ENCODE data around the gene ADA.
"Not testable (repeated sequence)": the region's sequence is repeated elsewhere in the genome, so short reads cannot be mapped to it uniquely, and the experiment has no call there.

ADA gene

GRCh38 chr20:44651684-44652423 lies at the start of gene ADA:
ADA (minus strand) TSS chr20:44651699; CDS start chr20:44651607, 92 bp downstream.
- no peak for DNase-seq (ENCODE audit: low read depth)

GRCh38 chr20:44700306-44700705 lies 48.8 kb upstream of the ADA start:
- no peak for DNase-seq (ENCODE audit: low read depth)

- no peak for DNase-seq (ENCODE audit: low read depth)
Measured at GRCh38 chr20:44698351-44698750, 46.9 kb upstream of the ADA start.

- not testable (repeated sequence) for DNase-seq (ENCODE audit: low read depth)
Measured at GRCh38 chr20:44697041-44697440, 45.5 kb upstream of the ADA start.

- DNase-seq (ENCODE audit: low read depth), result no peak
Measured at GRCh38 chr20:44696315-44696714, 44.8 kb upstream of the ADA start.

DNA sequence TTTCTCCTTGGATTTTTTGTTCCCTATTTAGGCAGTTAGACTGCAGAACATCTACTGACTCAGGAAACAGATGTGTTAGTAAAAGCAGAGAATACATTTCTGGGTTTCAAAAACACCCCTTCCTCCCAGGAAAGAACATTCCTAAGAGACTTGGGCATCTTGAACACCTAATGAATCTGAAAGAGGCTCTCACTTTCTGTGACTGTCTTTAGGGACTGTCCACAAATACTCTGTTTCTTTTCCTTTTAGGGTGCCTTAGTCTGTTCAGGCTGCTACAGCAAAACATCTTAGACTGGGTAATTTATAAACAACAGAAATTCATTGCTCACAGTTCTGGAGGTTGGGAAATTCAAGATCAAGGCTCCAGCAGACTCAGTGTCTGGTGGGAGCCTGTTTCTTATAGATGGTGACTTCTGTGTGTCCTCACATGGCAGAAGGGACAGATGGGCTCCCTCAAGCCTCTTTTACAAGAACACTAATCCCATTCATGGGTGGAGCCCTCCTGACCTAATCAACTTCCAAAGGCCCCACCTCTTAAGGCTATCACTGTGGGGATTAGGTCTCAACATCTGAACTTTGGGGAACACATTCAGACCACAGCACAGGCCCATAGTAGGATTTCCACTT lies 44.3 kb upstream of the ADA start:
- no peak for DNase-seq (ENCODE audit: low read depth)

- DNase-seq (ENCODE audit: low read depth), result no peak
Measured at GRCh38 chr20:44695295-44695673, 43.8 kb upstream of the ADA start.

DNA sequence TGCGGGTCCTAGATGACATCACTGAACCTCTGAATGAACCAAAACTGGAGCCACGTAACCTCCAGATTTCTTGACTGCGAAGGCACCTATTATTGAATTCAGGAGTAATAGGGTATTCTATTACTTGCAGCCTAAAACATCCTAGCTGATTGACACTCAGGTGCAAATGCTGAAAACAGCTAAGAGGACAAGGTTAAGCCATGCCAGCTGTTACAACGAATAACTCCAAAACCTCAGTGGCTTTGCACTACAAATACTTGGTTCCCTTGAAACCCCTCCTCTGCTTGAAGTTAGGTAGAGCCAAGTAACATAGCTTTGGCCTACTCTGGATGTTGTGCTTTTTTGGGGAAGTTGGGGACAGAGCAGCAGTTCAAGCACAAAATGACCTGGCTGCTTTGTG lies 42.7 kb upstream of the ADA start:
- DNase-seq (ENCODE audit: low read depth), result no peak

GRCh38 chr20:44693627-44694026 lies 42.1 kb upstream of the ADA start:
- no peak for DNase-seq (ENCODE audit: low read depth)

DNA sequence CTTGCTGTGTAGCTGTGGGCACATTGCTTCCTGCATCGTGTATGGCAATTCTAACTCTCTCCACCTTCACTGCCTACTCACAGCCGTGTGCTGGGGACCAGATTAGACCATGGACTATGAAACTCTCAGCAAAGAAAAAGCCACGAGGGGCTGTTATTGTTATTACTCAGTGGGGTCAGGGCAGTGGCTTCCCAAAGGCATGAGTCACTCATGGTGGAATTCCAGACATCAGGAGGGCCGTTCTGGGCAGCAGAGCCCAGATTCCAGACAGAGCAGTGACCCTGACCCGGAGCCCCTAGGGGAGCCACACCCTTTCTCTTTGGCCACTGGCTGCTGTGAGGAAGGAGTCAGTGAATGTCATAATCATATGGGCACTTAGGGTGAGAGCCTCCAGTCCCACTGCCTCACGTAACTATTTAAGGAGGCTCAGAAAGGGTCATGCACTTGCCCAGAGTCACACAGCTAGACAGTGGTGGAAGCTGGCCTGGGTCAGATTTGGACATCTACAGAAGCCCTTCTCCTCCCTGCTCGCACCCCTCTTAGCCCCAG lies 41.5 kb upstream of the ADA start:
- DNase-seq (ENCODE audit: low read depth), result no peak

- no peak for DNase-seq (ENCODE audit: low read depth)
Measured at GRCh38 chr20:44691424-44692423, 40.2 kb upstream of the ADA start.

GRCh38 chr20:44690781-44691423 lies 39.4 kb upstream of the ADA start:
- no peak for DNase-seq (ENCODE audit: low read depth)

GRCh38 chr20:44689809-44690208 lies 38.3 kb upstream of the ADA start:
- no peak for DNase-seq (ENCODE audit: low read depth)

- no peak for DNase-seq (ENCODE audit: low read depth)
Measured at GRCh38 chr20:44688053-44688625, 36.6 kb upstream of the ADA start.

DNA sequence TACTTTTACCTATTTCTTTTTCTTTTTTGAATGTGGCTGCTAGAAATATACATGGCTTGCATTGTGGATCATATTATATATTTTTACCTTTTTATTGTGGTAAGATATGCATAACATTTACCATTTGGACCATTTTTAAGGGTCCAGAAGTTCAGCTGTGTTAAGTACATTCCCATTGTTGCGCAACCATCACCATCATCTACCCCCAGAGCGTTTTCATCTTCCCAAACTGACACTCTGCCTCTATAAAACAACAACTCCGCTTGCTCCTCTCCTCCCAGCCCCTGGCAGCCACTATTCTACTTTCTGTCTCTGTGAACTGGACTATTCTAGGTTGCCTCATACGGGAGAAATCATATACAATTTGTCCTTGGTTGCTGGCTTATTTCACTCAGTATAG lies 35.4 kb upstream of the ADA start:
- DNase-seq (ENCODE audit: low read depth), result no peak

DNA sequence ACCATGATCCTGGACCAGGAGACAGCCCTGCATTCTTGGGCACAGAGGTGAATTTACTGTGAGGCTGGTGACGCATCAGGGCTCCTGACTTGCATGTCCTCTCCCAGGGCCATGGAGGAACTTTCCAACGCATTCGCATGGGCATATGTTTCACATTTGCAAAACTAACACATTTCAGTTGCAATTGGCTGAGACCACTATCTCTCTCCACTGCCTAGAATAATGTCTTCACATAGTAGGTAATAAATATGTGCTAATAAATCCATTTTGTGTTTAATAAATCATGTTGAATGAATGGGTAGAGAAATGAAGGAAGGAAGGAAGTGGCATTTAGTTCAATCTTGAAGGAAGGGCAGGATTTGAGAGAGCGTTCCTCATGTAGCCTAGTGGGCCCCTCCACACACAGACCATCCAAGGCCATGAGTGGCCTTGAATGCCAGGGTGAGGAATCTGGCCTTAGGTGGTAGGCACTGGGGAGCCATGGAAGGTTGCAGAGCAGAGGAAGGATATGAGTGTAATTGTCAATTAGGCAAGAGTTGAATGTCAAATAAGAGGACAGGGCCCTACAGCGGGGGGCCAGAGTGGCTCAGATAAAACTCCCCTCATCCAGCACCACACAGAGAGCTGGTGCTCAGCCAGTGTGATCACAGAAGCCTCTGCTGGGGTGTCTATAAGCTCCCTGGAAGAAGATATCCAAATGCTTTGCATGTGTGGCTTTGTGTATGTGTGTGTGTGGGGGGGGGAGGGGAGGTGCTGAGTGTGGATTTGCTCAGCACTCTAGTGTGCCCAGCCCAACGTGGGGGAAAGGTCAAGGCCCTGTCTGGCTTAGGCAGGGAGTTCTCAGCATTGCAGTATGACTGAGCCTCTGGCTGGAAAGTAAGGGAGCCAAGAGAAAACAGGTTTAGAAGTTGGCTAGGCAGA lies 32.8 kb upstream of the ADA start:
- no peak for DNase-seq (ENCODE audit: low read depth)

DNA sequence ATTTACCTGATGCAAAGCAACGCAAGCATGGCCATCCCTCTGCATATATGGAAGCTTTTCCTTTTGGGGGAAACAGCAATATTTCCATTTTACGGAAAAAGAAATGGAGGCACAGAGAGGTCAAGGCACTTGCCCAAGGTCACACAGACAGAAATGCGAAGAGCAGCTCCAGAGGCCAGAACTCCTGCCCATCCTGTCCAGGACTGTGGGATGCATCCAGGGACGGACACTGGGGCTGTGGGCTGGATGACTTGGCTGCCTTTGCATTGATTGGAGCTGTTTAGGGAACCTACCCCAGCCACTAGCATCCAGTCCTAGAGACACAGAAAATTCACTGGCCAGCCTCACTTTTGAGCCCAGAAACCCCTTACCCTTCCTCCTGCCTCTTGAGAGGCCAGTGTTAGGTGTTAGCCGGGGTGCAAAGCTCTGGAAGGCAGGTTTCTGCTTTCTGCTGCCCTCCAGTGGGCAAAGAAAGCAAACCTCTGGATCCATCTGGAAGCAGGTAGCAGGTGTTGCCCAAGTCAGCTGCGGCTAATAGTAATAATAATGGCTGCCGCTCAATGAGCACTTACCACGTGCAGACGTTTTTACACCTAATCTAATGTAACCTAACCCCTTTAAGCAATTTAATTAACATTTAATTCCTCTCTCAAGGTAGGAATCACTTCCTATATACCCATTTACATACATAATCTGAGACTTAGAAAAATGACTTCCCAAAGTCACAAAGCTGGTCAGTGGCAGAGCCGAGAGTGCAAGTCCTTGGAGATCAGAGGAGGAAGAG lies 32.0 kb upstream of the ADA start:
- DNase-seq (ENCODE audit: low read depth), result peak; percentile 32

GRCh38 chr20:44681796-44682566 lies 30.5 kb upstream of the ADA start:
- DNase-seq (ENCODE audit: low read depth), result no peak
